ENCODE data around the gene PAXIP1. TPM values are rescaled to one million over a fixed set of nuclear protein-coding genes. Genes with fewer than 3 reads are reported as not detected.
A peak's percentile ranks its signal among the peaks of the same experiment; 100 is the strongest.
"Not testable (repeated sequence)": the region's sequence is repeated elsewhere in the genome, so short reads cannot be mapped to it uniquely, and the experiment has no call there.

PAXIP1 gene, protein sequence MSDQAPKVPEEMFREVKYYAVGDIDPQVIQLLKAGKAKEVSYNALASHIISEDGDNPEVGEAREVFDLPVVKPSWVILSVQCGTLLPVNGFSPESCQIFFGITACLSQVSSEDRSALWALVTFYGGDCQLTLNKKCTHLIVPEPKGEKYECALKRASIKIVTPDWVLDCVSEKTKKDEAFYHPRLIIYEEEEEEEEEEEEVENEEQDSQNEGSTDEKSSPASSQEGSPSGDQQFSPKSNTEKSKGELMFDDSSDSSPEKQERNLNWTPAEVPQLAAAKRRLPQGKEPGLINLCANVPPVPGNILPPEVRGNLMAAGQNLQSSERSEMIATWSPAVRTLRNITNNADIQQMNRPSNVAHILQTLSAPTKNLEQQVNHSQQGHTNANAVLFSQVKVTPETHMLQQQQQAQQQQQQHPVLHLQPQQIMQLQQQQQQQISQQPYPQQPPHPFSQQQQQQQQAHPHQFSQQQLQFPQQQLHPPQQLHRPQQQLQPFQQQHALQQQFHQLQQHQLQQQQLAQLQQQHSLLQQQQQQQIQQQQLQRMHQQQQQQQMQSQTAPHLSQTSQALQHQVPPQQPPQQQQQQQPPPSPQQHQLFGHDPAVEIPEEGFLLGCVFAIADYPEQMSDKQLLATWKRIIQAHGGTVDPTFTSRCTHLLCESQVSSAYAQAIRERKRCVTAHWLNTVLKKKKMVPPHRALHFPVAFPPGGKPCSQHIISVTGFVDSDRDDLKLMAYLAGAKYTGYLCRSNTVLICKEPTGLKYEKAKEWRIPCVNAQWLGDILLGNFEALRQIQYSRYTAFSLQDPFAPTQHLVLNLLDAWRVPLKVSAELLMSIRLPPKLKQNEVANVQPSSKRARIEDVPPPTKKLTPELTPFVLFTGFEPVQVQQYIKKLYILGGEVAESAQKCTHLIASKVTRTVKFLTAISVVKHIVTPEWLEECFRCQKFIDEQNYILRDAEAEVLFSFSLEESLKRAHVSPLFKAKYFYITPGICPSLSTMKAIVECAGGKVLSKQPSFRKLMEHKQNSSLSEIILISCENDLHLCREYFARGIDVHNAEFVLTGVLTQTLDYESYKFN
- polyA plus RNA-seq: 10 to 100 TPM in 1 of 4 donors, 1 to 10 TPM in 3; 3.8 to 14.4 (median 6.2) TPM
- long read RNA-seq, donor 1, partial matches to known transcripts: 7 of 7 reads
- long read RNA-seq, donor 1, other reads (novel, unspliced or antisense): 0 of 7 reads
- long read RNA-seq, donor 2: 0 reads
- long read RNA-seq, donor 3: 0 reads
- long read RNA-seq, donor 4: 0 reads
- long read RNA-seq, donor 5: 0 reads
- long read RNA-seq, donor 6, partial matches to known transcripts: 5 of 5 reads
- long read RNA-seq, donor 6, other reads (novel, unspliced or antisense): 0 of 5 reads
- long read RNA-seq, donor 7: 0 reads
- long read RNA-seq, donor 8: 0 reads
- long read RNA-seq, donor 9: 0 reads
- long read RNA-seq, donor 10, partial matches to known transcripts: 6 of 6 reads
- long read RNA-seq, donor 10, other reads (novel, unspliced or antisense): 0 of 6 reads

DNA sequence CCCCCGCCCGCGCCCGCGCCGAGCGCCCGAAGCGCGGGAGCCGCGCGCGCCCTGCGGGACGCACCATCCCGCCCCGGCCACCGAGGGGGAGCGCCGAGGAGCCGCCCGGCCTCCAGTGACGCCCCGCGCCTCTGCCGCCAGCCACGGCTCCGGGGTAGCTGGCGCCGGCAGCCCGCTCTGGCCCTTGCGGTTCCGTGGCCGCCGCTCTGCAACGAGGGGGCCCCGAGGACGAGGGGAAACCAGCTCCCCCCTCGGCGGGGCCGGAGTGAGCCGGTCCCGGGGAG, at the start of gene PAXIP1:
Gene PAXIP1, minus strand, starts transcription at position 33 of the 284 bp plus-strand sequence. CDS start 195 bp downstream, outside the sequence.
- Histone ChIP-seq H3K36me3 (ENCODE audit: control insufficient read depth in 3 of 3, insufficient read depth in 2 of 3, low read depth in 1 of 3, low read length in 3 of 3) (peaks cover 0 to 22% (median 0%) of the 10 kb centered on the region in 3 donors), H3K4me1 (ENCODE audit: control insufficient read depth in 3 of 3, insufficient read depth in 2 of 3, low read depth in 1 of 3, low read length in 2 of 3) (peaks cover 0 to 3% (median 0%) of the 10 kb centered on the region in 3 donors), H3K27me3 (ENCODE audit: control insufficient read depth in 3 of 3, insufficient read depth in 3 of 3, low read length in 3 of 3) (no peaks in the 10 kb centered on the region), H3K27ac (ENCODE audit: low read depth in 1 of 3, low read length in 2 of 3) (peak within 1 kb of the TSS; percentile 88 to 94 (median 90)), H3K9me3 (ENCODE audit: control insufficient read depth in 2 of 2, insufficient read depth in 1 of 2, low read depth in 1 of 2, low read length in 1 of 2) (no peaks in the 10 kb centered on the region), H3K4me3 (ENCODE audit: low read depth in 1 of 3, low read length in 3 of 3) (peak within 1 kb of the TSS; percentile 60 to 97 (median 76))
- FAIRE-seq (no peak), DNase-seq (peak in 1 of 2 donors; percentile 93)
- WGBS, 3 donors: 0 to 1% (median 1%) methylated on average over 3 to 44 of the region's 44 CpGs

DNA sequence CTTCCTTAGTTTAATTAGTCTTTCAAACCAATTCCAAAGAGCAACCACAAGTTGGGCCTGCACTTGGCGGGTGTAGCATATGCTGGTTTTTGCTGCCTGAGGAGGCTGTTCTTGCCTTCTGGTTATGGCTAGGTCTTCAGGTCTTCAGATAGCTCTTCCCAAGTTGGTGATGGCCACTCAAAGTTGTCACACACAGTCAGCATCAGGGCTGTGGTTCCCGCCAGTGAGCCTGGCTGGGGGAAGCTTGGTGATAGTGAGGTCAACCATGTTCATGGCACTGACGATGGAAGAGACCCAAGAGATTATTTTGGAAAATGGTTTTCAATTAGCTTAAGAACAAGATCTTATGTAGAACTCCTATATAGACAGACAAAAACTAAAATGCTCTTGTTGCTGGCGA, 48.4 kb upstream of the PAXIP1 start:
- 83 to 91% (median 89%) methylated on average over 4 of the region's 4 CpGs for WGBS, 3 donors
- Histone ChIP-seq H3K36me3 (ENCODE audit: control insufficient read depth in 3 of 3, insufficient read depth in 2 of 3, low read depth in 1 of 3, low read length in 3 of 3) (no peaks in the 10 kb centered on the region), H3K4me1 (ENCODE audit: control insufficient read depth in 3 of 3, insufficient read depth in 2 of 3, low read depth in 1 of 3, low read length in 2 of 3) (no peaks in the 10 kb centered on the region), H3K9me3 (ENCODE audit: control insufficient read depth in 2 of 2, insufficient read depth in 1 of 2, low read depth in 1 of 2, low read length in 1 of 2) (no peaks in the 10 kb centered on the region), H3K27me3 (ENCODE audit: control insufficient read depth in 3 of 3, insufficient read depth in 3 of 3, low read length in 3 of 3) (no peaks in the 10 kb centered on the region), H3K4me3 (ENCODE audit: low read depth in 1 of 3, low read length in 3 of 3) (no peak overlapping the region), H3K27ac (ENCODE audit: low read depth in 1 of 3, low read length in 2 of 3) (no peak overlapping the region)
- FAIRE-seq: no peak
- DNase-seq: no peak

DNA sequence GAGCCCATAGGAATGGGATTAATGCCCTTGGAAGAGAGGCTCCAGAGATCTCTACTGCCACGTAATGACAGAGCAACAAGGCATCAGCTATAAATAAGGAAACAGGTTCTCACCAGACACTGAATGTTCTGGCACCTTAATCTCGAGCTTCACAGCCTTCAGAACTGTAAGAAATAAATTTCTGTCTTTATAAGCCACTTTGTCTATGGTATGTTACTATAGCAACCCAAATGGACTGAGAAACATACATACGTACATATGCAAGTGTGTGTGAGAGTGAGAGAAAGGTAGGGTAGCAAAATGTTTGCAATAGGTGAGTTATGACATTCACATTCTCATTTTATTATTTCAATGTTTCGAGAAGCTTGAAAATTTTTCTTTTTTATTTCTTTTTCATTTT, 45.1 kb upstream of the PAXIP1 start:
- H3K4me3 ChIP-seq (ENCODE audit: low read depth in 1 of 3, low read length in 3 of 3): no peak overlapping the region
- WGBS, 3 donors: 51 to 60% (median 56%) methylated on average over 4 of the region's 4 CpGs
- no peaks in the 10 kb centered on the region for H3K4me1 ChIP-seq (ENCODE audit: control insufficient read depth in 3 of 3, insufficient read depth in 2 of 3, low read depth in 1 of 3, low read length in 2 of 3)
- FAIRE-seq (no peak), DNase-seq (no peak)
- H3K9me3 ChIP-seq (ENCODE audit: control insufficient read depth in 2 of 2, insufficient read depth in 1 of 2, low read depth in 1 of 2, low read length in 1 of 2): no peaks in the 10 kb centered on the region
- H3K36me3 ChIP-seq (ENCODE audit: control insufficient read depth in 3 of 3, insufficient read depth in 2 of 3, low read depth in 1 of 3, low read length in 3 of 3): no peaks in the 10 kb centered on the region
- no peak overlapping the region for H3K27ac ChIP-seq (ENCODE audit: low read depth in 1 of 3, low read length in 2 of 3)
- H3K27me3 ChIP-seq (ENCODE audit: control insufficient read depth in 3 of 3, insufficient read depth in 3 of 3, low read length in 3 of 3): no peaks in the 10 kb centered on the region

DNA sequence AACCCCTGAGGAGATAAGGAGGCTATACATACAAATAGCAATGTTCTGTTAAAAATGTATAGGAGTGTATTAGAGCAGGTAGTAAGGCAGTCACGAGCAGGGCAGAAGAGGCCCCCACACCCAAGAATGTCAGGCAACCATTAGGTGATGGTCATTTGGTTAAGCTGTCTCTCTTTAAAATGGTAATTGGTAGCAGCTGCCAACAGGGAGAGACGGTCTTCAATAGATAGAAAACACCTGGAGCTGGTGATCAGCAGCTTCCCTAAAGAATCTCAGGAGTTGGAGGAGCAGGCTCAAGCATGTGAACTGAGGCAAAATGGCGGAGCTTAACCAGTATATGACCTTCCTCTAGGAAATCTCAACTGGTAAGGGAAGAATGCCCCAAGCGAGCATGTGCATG, 40.8 kb upstream of the PAXIP1 start:
- H3K9me3 ChIP-seq (ENCODE audit: control insufficient read depth in 2 of 2, insufficient read depth in 1 of 2, low read depth in 1 of 2, low read length in 1 of 2): no peaks in the 10 kb centered on the region
- DNase-seq (no peak), FAIRE-seq (no peak)
- H3K27me3 ChIP-seq (ENCODE audit: control insufficient read depth in 3 of 3, insufficient read depth in 3 of 3, low read length in 3 of 3): peaks cover 0 to 2% (median 0%) of the 10 kb centered on the region in 3 donors
- 64 to 70% (median 65%) methylated on average over 4 of the region's 4 CpGs for WGBS, 3 donors
- no peak overlapping the region for H3K4me3 ChIP-seq (ENCODE audit: low read depth in 1 of 3, low read length in 3 of 3)
- H3K4me1 ChIP-seq (ENCODE audit: control insufficient read depth in 3 of 3, insufficient read depth in 2 of 3, low read depth in 1 of 3, low read length in 2 of 3): no peaks in the 10 kb centered on the region
- no peaks in the 10 kb centered on the region for H3K36me3 ChIP-seq (ENCODE audit: control insufficient read depth in 3 of 3, insufficient read depth in 2 of 3, low read depth in 1 of 3, low read length in 3 of 3)
- no peak overlapping the region for H3K27ac ChIP-seq (ENCODE audit: low read depth in 1 of 3, low read length in 2 of 3)

DNA sequence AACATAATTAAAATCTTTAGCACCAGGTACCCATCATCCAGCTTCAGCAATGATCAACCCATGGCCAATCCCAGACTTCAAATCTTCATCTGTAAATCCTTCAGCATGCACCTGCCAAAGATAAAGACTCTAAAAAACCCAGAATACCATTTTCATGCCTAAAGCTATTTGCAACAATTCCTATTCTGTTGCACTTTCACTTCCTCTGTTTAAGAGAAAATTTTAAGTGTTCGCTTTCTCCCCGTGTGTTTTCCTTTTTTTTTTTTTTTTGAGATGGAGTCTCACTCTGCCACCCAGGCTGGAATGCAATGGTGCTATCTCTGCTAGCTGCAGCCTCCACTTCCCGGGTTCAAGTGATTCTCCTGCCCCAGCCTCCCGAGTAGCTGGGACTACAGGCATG, 35.4 kb upstream of the PAXIP1 start:
- no peak for FAIRE-seq
- 78 to 83% (median 82%) methylated on average over 4 of the region's 4 CpGs for WGBS, 3 donors
- H3K36me3 ChIP-seq (ENCODE audit: control insufficient read depth in 3 of 3, insufficient read depth in 2 of 3, low read depth in 1 of 3, low read length in 3 of 3): no peaks in the 10 kb centered on the region
- no peak for DNase-seq
- H3K27me3 ChIP-seq (ENCODE audit: control insufficient read depth in 3 of 3, insufficient read depth in 3 of 3, low read length in 3 of 3): peaks cover 0 to 2% (median 0%) of the 10 kb centered on the region in 3 donors
- H3K4me1 ChIP-seq (ENCODE audit: control insufficient read depth in 3 of 3, insufficient read depth in 2 of 3, low read depth in 1 of 3, low read length in 2 of 3): no peaks in the 10 kb centered on the region
- H3K9me3 ChIP-seq (ENCODE audit: control insufficient read depth in 2 of 2, insufficient read depth in 1 of 2, low read depth in 1 of 2, low read length in 1 of 2): no peaks in the 10 kb centered on the region
- H3K27ac ChIP-seq (ENCODE audit: low read depth in 1 of 3, low read length in 2 of 3): no peak overlapping the region
- H3K4me3 ChIP-seq (ENCODE audit: low read depth in 1 of 3, low read length in 3 of 3): no peak overlapping the region

DNA sequence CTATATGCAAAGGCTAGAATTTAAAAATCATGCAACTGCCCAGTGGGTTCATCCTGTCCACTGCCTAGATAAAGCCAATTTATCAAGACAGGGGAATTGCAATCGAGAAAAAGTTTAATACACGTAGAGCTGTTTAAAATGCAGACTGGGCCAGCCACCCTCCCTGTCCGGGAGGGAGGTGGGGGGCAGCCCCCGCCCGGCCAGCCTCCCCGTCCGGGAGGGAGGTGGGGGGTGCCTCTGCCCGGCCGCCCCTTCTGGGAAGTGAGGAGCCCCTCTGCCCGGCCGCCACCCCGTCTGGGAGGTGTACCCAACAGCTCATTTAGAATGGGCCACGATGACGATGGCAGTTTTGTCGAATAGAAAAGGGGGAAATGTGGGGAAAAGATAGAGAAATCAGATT, 31.6 kb upstream of the PAXIP1 start:
- not testable (repeated sequence) for H3K4me3 ChIP-seq (ENCODE audit: low read depth in 1 of 3, low read length in 3 of 3); H3K9me3 ChIP-seq (ENCODE audit: control insufficient read depth in 2 of 2, insufficient read depth in 1 of 2, low read depth in 1 of 2, low read length in 1 of 2); FAIRE-seq; H3K36me3 ChIP-seq (ENCODE audit: control insufficient read depth in 3 of 3, insufficient read depth in 2 of 3, low read depth in 1 of 3, low read length in 3 of 3); DNase-seq; H3K4me1 ChIP-seq (ENCODE audit: control insufficient read depth in 3 of 3, insufficient read depth in 2 of 3, low read depth in 1 of 3, low read length in 2 of 3); H3K27me3 ChIP-seq (ENCODE audit: control insufficient read depth in 3 of 3, insufficient read depth in 3 of 3, low read length in 3 of 3); H3K27ac ChIP-seq (ENCODE audit: low read depth in 1 of 3, low read length in 2 of 3)
- 90 to 91% (median 91%) methylated on average over 13 to 15 of the region's 15 CpGs for WGBS, 3 donors

DNA sequence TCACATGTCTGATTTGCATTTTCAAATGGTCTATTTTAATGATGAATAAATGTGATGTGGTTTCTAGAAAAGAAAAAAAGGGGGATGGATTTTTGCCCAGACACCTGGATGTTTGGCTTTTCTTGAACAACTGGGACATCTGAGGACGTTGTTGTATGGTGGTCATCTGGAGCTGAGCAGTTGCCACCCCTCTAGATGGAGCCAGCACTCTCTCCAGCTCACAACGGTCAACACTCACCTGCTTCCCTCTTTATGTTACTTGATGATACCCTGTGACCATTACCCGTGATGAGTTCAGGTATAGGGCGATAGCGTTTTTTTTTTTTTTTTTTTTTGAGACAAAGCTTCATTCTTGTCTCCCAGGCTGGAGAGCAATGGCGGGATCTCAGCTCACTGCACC, 30.1 kb upstream of the PAXIP1 start:
- no peaks in the 10 kb centered on the region for H3K27me3 ChIP-seq (ENCODE audit: control insufficient read depth in 3 of 3, insufficient read depth in 3 of 3, low read length in 3 of 3)
- H3K27ac ChIP-seq (ENCODE audit: low read depth in 1 of 3, low read length in 2 of 3): no peak overlapping the region
- no peak overlapping the region for H3K4me3 ChIP-seq (ENCODE audit: low read depth in 1 of 3, low read length in 3 of 3)
- no peaks in the 10 kb centered on the region for H3K4me1 ChIP-seq (ENCODE audit: control insufficient read depth in 3 of 3, insufficient read depth in 2 of 3, low read depth in 1 of 3, low read length in 2 of 3)
- 57 to 71% (median 63%) methylated on average over 6 of the region's 6 CpGs for WGBS, 3 donors
- H3K9me3 ChIP-seq (ENCODE audit: control insufficient read depth in 2 of 2, insufficient read depth in 1 of 2, low read depth in 1 of 2, low read length in 1 of 2): no peaks in the 10 kb centered on the region
- DNase-seq (no peak), FAIRE-seq (no peak)
- no peaks in the 10 kb centered on the region for H3K36me3 ChIP-seq (ENCODE audit: control insufficient read depth in 3 of 3, insufficient read depth in 2 of 3, low read depth in 1 of 3, low read length in 3 of 3)

DNA sequence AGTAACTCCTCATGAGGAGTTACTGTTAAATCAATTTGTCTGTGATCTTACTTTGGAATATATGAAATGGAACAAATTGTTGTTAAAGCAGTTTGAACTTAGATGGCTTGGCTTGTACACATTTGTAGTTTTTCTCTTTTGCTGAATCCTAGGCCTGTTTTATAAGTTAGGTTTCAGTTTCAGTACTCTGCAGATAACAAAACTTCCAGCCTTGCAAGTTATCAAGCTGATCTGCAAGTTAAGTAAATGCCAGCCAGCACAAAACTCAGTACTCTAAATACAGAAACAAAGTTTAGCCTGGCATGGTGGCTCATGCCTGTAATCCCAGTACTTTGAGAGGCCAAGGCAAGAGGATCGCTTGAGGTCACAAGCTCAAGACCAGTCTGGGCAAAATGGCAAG, 25.0 kb upstream of the PAXIP1 start:
- no peaks in the 10 kb centered on the region for H3K4me1 ChIP-seq (ENCODE audit: control insufficient read depth in 3 of 3, insufficient read depth in 2 of 3, low read depth in 1 of 3, low read length in 2 of 3)
- H3K36me3 ChIP-seq (ENCODE audit: control insufficient read depth in 3 of 3, insufficient read depth in 2 of 3, low read depth in 1 of 3, low read length in 3 of 3): no peaks in the 10 kb centered on the region
- no peak overlapping the region for H3K4me3 ChIP-seq (ENCODE audit: low read depth in 1 of 3, low read length in 3 of 3)
- WGBS, 3 donors: 76 to 92% (median 89%) methylated on average over 1 of the region's 1 CpG
- no peak for FAIRE-seq
- no peaks in the 10 kb centered on the region for H3K9me3 ChIP-seq (ENCODE audit: control insufficient read depth in 2 of 2, insufficient read depth in 1 of 2, low read depth in 1 of 2, low read length in 1 of 2)
- H3K27ac ChIP-seq (ENCODE audit: low read depth in 1 of 3, low read length in 2 of 3): no peak overlapping the region
- DNase-seq: no peak
- H3K27me3 ChIP-seq (ENCODE audit: control insufficient read depth in 3 of 3, insufficient read depth in 3 of 3, low read length in 3 of 3): no peaks in the 10 kb centered on the region
